B cell (primary cell): ENCODE data around the gene DPH6.

ENCODE experiments used
- EZH2 ChIP-seq: IDR thresholded peaks from 2 replicates; pipeline ENCODE4 v1.6.1; 2012; ENCODE audit warnings: borderline replicate concordance, low read depth, mild to moderate bottlenecking, moderate library complexity, low read length; ENCODE audit not compliant: insufficient read depth, poor library complexity, severe bottlenecking
- TF ChIP-seq, protein P1 (sequence below): fragments of 200-600 bp; IDR thresholded peaks from one replicate; pipeline ENCODE4 v1.8.0; 2022; ENCODE audit warnings: antibody characterized with exemption, mild to moderate bottlenecking

DNA sequence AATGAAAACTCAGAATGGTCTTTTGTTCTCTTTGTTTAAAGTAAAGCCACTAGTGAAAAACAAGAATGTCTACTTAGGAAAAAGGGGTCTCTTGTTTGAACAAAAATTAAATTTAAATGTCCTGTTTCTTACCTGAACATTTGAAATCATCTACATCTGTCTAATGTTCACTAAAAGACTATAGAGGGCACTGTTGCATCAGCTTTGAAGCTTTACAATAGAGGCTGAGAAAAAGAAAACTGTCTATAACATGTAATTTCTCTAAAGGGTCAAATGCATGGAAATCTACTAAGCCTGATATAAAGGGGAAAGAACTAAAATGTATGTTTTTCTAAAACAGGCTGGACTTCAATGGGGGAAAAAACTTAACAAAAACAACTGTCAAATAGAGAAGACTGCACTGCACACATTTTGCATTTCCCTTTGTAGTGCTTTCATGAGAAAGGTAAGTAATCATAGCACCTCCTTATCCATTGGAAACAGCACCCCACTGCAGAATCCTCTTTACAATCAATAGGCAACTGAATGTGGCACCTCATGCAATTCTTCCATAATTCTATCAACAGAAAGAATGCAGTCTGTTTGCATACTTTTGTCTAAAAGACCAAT lies 26.3 kb downstream of the DPH6 start:
- no peak for TF ChIP-seq EZH2
- TF ChIP-seq, protein P1, sequence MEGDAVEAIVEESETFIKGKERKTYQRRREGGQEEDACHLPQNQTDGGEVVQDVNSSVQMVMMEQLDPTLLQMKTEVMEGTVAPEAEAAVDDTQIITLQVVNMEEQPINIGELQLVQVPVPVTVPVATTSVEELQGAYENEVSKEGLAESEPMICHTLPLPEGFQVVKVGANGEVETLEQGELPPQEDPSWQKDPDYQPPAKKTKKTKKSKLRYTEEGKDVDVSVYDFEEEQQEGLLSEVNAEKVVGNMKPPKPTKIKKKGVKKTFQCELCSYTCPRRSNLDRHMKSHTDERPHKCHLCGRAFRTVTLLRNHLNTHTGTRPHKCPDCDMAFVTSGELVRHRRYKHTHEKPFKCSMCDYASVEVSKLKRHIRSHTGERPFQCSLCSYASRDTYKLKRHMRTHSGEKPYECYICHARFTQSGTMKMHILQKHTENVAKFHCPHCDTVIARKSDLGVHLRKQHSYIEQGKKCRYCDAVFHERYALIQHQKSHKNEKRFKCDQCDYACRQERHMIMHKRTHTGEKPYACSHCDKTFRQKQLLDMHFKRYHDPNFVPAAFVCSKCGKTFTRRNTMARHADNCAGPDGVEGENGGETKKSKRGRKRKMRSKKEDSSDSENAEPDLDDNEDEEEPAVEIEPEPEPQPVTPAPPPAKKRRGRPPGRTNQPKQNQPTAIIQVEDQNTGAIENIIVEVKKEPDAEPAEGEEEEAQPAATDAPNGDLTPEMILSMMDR, result peak; percentile 79
